ENCODE data around the gene RTBDN. TPM values are rescaled to one million over a fixed set of nuclear protein-coding genes. Genes with fewer than 3 reads are reported as not detected.

The RTBDN gene
- total RNA-seq, 1 experiment from 2014 or later = not detected

DNA sequence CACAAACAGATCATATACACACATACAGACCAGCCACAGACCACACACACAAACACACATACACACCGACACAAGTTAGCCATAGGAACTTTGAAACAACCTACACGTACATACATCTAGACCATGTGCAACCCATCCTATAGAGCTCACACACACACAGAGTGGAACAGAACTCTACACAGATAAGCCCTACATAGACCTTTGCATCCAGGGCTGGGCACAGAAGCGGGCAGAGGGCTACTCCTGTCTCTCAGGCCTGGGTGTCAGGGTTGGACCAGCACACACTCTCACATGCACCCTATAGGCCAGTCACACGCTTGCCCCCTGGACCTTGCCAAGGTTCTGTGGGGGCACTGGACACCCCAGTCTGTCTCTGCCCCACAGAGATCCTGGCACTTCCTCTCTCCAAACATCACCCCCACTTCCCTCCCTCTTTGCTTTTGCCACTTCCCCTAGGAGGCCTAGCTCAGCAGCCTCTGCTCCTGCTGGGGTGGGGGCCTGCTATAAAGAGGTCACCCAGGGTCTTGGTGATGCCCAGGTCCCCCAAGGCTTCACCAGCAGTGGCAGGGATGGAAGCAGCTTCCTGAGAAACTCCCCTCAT lies 48.8 kb downstream of the RTBDN start:
- peak overlapping the region; percentile 36 for H3K4me3 Mint-ChIP-seq (ENCODE audit: low read depth, unreplicated experiment)
- TF ChIP-seq, protein P1, sequence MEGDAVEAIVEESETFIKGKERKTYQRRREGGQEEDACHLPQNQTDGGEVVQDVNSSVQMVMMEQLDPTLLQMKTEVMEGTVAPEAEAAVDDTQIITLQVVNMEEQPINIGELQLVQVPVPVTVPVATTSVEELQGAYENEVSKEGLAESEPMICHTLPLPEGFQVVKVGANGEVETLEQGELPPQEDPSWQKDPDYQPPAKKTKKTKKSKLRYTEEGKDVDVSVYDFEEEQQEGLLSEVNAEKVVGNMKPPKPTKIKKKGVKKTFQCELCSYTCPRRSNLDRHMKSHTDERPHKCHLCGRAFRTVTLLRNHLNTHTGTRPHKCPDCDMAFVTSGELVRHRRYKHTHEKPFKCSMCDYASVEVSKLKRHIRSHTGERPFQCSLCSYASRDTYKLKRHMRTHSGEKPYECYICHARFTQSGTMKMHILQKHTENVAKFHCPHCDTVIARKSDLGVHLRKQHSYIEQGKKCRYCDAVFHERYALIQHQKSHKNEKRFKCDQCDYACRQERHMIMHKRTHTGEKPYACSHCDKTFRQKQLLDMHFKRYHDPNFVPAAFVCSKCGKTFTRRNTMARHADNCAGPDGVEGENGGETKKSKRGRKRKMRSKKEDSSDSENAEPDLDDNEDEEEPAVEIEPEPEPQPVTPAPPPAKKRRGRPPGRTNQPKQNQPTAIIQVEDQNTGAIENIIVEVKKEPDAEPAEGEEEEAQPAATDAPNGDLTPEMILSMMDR (IDR thresholded peaks at IDR 0.05; ENCODE audit: unreplicated experiment) = no peak
- no peak overlapping the region for H3K27ac Mint-ChIP-seq (ENCODE audit: unreplicated experiment)
- DNase-seq = no peak
- H3K9me3 Mint-ChIP-seq (ENCODE audit: low read depth, unreplicated experiment) = no peaks in the 10 kb centered on the region
- H3K4me1 Mint-ChIP-seq (ENCODE audit: low read depth, unreplicated experiment) = peaks cover 17% of the 10 kb centered on the region
- H3K36me3 Mint-ChIP-seq (ENCODE audit: insufficient read depth, unreplicated experiment) = peaks cover 32% of the 10 kb centered on the region
- intact Hi-C loops (cut with micrococcal nuclease; ENCODE audit: unreplicated experiment) = no loop called here
- BruUV-seq (replicated peaks) = no TSS peak
- H3K27me3 Mint-ChIP-seq (ENCODE audit: unreplicated experiment) = no peaks in the 10 kb centered on the region
- CTCF ChIA-PET = no interaction called here

DNA sequence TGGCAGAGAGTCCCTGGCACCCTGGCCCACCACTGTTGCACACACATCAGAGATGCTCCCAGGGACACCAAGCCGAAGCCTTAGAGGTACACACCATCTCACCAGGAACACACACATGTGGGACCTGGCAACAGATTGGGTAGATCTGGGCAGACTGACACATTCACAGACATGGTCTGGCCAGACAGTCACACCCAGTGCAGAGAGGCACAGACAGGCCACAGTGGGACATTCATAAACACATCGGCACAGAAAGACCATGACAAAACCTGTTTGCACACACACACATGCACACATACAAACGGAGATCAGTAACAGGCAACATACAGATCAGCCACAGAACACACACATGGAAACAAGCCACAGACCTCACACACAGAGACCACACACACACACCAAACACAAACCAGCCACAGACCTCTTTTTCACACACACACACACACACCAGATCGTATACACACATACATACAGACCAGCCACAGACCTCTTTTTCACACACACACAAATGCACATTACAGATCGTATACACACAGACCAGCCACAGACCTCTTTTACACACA lies 49.4 kb downstream of the RTBDN start:
- BruUV-seq (replicated peaks) = no TSS peak
- peaks cover 26% of the 10 kb centered on the region for H3K36me3 Mint-ChIP-seq (ENCODE audit: insufficient read depth, unreplicated experiment)
- peak; percentile 3 for DNase-seq
- no peaks in the 10 kb centered on the region for H3K27me3 Mint-ChIP-seq (ENCODE audit: unreplicated experiment)
- CTCF ChIA-PET = no interaction called here
- peaks cover 14% of the 10 kb centered on the region for H3K4me1 Mint-ChIP-seq (ENCODE audit: low read depth, unreplicated experiment)
- no peaks in the 10 kb centered on the region for H3K9me3 Mint-ChIP-seq (ENCODE audit: low read depth, unreplicated experiment)
- TF ChIP-seq, protein P1 (IDR thresholded peaks at IDR 0.05; ENCODE audit: unreplicated experiment) = no peak
- H3K4me3 Mint-ChIP-seq (ENCODE audit: low read depth, unreplicated experiment) = no peak overlapping the region
- intact Hi-C loops (cut with micrococcal nuclease; ENCODE audit: unreplicated experiment) = no loop called here
- H3K27ac Mint-ChIP-seq (ENCODE audit: unreplicated experiment) = no peak overlapping the region

DNA sequence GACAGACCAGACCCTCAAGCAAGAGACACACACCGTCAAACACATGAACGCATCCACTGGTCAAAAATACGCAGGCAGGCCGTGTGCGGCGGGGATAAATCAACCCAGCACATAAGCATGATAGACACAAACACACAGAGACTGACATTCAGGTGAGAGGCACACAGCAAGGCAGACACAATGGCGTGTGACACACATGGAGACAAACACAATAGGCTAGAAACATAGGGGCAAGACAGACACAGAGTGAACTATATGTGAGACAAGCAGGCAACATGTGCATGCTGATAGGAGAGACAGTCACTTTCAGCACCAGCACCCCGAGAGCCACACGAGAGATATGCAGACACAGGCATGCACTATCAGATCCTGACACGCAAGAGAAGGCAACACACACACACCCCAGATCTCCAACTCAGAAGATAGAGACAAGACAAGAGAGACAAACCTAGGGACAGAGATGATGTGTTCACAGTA lies 49.9 kb downstream of the RTBDN start:
- DNase-seq = peak; percentile 5
- no peak overlapping the region for H3K27ac Mint-ChIP-seq (ENCODE audit: unreplicated experiment)
- H3K9me3 Mint-ChIP-seq (ENCODE audit: low read depth, unreplicated experiment) = no peaks in the 10 kb centered on the region
- BruUV-seq (replicated peaks) = TSS peak; percentile 24
- CTCF ChIA-PET = no interaction called here
- peaks cover 14% of the 10 kb centered on the region for H3K4me1 Mint-ChIP-seq (ENCODE audit: low read depth, unreplicated experiment)
- TF ChIP-seq, protein P1 (IDR thresholded peaks at IDR 0.05; ENCODE audit: unreplicated experiment) = no peak
- no peak overlapping the region for H3K4me3 Mint-ChIP-seq (ENCODE audit: low read depth, unreplicated experiment)
- no peaks in the 10 kb centered on the region for H3K27me3 Mint-ChIP-seq (ENCODE audit: unreplicated experiment)
- intact Hi-C loops (cut with micrococcal nuclease; ENCODE audit: unreplicated experiment) = no loop called here
- H3K36me3 Mint-ChIP-seq (ENCODE audit: insufficient read depth, unreplicated experiment) = peaks cover 26% of the 10 kb centered on the region

DNA sequence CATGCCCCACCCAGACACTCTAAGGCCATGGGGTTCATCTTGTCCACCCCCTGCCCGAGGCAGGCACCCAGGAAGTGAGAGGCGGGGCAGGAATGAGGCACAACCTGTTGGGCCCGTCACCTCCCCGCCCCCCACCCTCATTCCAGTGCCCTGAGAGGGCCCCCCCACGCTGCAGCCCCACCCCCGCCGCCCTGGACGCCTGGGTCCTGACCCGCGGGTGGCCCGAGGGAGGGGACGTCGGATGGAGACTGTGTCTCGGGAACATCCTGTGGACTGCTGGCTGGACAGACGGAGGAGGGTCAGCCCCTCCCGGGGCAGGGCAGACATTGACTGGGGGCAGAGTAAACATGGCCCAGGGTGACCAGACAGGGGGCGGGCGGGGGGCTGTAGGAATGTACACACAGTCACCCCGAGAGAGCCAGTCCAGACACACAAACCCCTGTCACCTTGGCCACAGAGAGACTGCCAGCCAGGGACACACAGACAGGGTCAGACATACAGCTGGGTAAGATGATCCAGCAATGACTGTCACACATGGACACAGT lies 50.5 kb downstream of the RTBDN start:
- Mint-ChIP-seq H3K4me3 (ENCODE audit: low read depth, unreplicated experiment) (no peak overlapping the region), H3K4me1 (ENCODE audit: low read depth, unreplicated experiment) (peaks cover 9% of the 10 kb centered on the region), H3K27me3 (ENCODE audit: unreplicated experiment) (no peaks in the 10 kb centered on the region), H3K9me3 (ENCODE audit: low read depth, unreplicated experiment) (no peaks in the 10 kb centered on the region), H3K27ac (ENCODE audit: unreplicated experiment) (no peak overlapping the region), H3K36me3 (ENCODE audit: insufficient read depth, unreplicated experiment) (peaks cover 20% of the 10 kb centered on the region)
- TF ChIP-seq, protein P1 (IDR thresholded peaks at IDR 0.05; ENCODE audit: unreplicated experiment) = no peak
- CTCF ChIA-PET = no interaction called here
- peak; percentile 78 for DNase-seq
- BruUV-seq (replicated peaks) = no TSS peak
- intact Hi-C loops (cut with micrococcal nuclease; ENCODE audit: unreplicated experiment) = no loop called here

Data from Calu3 (cell line).